Mesenchymal stem cell (in vitro differentiated cells and primary cell): ENCODE measurements around the gene HLA-F.

ENCODE experiments used
- DNase-seq: peaks from one replicate; pipeline ENCODE4 v3.0.0-alpha.2; 2013
- H2AFZ ChIP-seq: one replicate; pipeline ENCODE4 v1.6.1; 2013; ENCODE audit warnings: low read depth, mild to moderate bottlenecking, control low read depth, inconsistent platforms, low read length, moderate library complexity
- H2AK5ac ChIP-seq: 2 replicates; pipeline ENCODE4 v1.6.1; 2013; ENCODE audit warnings: low read length, moderate library complexity, mild to moderate bottlenecking, inconsistent platforms; ENCODE audit not compliant: severe bottlenecking
- H2BK120ac ChIP-seq: one replicate; pipeline ENCODE4 v1.6.1; 2013; ENCODE audit warnings: low read depth, mild to moderate bottlenecking, inconsistent platforms, low read length, moderate library complexity
- H2BK12ac ChIP-seq, 2 experiments: one replicate each; pipeline ENCODE4 v1.6.1; 2013; ENCODE audit warnings: inconsistent platforms in 2 of 2, low read length in 2 of 2, mild to moderate bottlenecking in 2 of 2, moderate library complexity in 2 of 2, control low read depth in 1 of 2
- H2BK15ac ChIP-seq: one replicate; pipeline ENCODE4 v1.6.1; 2013; ENCODE audit warnings: mild to moderate bottlenecking, low read depth, inconsistent platforms; ENCODE audit not compliant: poor library complexity, severe bottlenecking
- H2BK5ac ChIP-seq: 2 replicates; pipeline ENCODE4 v1.6.1; 2013; ENCODE audit warnings: low read depth, mild to moderate bottlenecking, low read length, control low read depth, inconsistent platforms; ENCODE audit not compliant: poor library complexity, severe bottlenecking
- H3K14ac ChIP-seq, 2 experiments: one replicate each; pipeline ENCODE4 v1.6.1; 2013; ENCODE audit warnings: inconsistent platforms in 2 of 2, low read length in 2 of 2, control low read depth in 1 of 2, mild to moderate bottlenecking in 1 of 2, moderate library complexity in 1 of 2
- H3K18ac ChIP-seq, 2 experiments: one replicate each; pipeline ENCODE4 v1.6.1; 2013; ENCODE audit warnings: inconsistent platforms in 2 of 2, low read length in 2 of 2, control low read depth in 1 of 2, low read depth in 1 of 2, mild to moderate bottlenecking in 1 of 2
- H3K23ac ChIP-seq, 2 experiments: one replicate each; pipeline ENCODE4 v1.6.1; 2013; ENCODE audit warnings: inconsistent platforms in 2 of 2, low read length in 2 of 2, mild to moderate bottlenecking in 2 of 2, moderate library complexity in 2 of 2, control low read depth in 1 of 2
- H3K27ac ChIP-seq: 2 replicates; pipeline ENCODE4 v1.5.1; 2013; ENCODE audit warnings: mild to moderate bottlenecking, moderate library complexity, low read length, control low read depth, inconsistent platforms; ENCODE audit not compliant: poor library complexity, severe bottlenecking
- H3K27me3 ChIP-seq, 2 experiments: 2 replicates each; pipeline versions ENCODE4 v1.6.1 to v1.7.0; 2013; ENCODE audit warnings: low read length in 2 of 2, mild to moderate bottlenecking in 2 of 2, moderate library complexity in 2 of 2, control low read depth in 1 of 2, inconsistent platforms in 1 of 2; ENCODE audit not compliant: control insufficient read depth in 1 of 2, insufficient read depth in 1 of 2
- H3K36me3 ChIP-seq, 2 experiments: 2 replicates each; pipeline versions ENCODE4 v1.6.1 to v1.7.0; 2013; ENCODE audit warnings: low read length in 2 of 2, control low read depth in 1 of 2, inconsistent platforms in 1 of 2, low read depth in 1 of 2, mild to moderate bottlenecking in 1 of 2; ENCODE audit not compliant: insufficient read depth in 2 of 2, control insufficient read depth in 1 of 2
- H3K4ac ChIP-seq, 2 experiments: one replicate each; pipeline ENCODE4 v1.6.1; 2013; ENCODE audit warnings: inconsistent platforms in 2 of 2, low read length in 2 of 2, mild to moderate bottlenecking in 2 of 2, moderate library complexity in 2 of 2, control low read depth in 1 of 2, low read depth in 1 of 2
- H3K4me1 ChIP-seq: 2 replicates; pipeline ENCODE4 v1.6.1; 2013; ENCODE audit warnings: low read depth, low read length, control low read depth; ENCODE audit not compliant: control insufficient read depth, insufficient read depth
- H3K4me2 ChIP-seq: 2 replicates; pipeline ENCODE4 v1.6.1; 2013; ENCODE audit warnings: low read length, mild to moderate bottlenecking, inconsistent platforms; ENCODE audit not compliant: poor library complexity, severe bottlenecking
- H3K4me3 ChIP-seq, 2 experiments: 2 replicates each; pipeline versions ENCODE4 v1.5.1 to v1.7.0; 2013; ENCODE audit warnings: low read length in 2 of 2, mild to moderate bottlenecking in 2 of 2, control low read depth in 1 of 2, low read depth in 1 of 2; ENCODE audit not compliant: insufficient read depth in 1 of 2
- H3K79me1 ChIP-seq: replicated peaks from 2 replicates; pipeline ENCODE4 v1.6.1; 2013; ENCODE audit warnings: mild to moderate bottlenecking, control low read depth, low read length, inconsistent platforms; ENCODE audit not compliant: poor library complexity, severe bottlenecking
- H3K9ac ChIP-seq: 2 replicates; pipeline ENCODE4 v1.7.0; 2013; ENCODE audit warnings: mild to moderate bottlenecking, low read length, moderate library complexity
- H3K9me3 ChIP-seq: 2 replicates; pipeline ENCODE4 v1.7.0; 2013; ENCODE audit warnings: mild to moderate bottlenecking, low read length; ENCODE audit not compliant: control insufficient read depth
- H4K8ac ChIP-seq: one replicate; pipeline ENCODE4 v1.6.1; 2013; ENCODE audit warnings: inconsistent platforms, mild to moderate bottlenecking, low read length, moderate library complexity
- H4K91ac ChIP-seq: one replicate; pipeline ENCODE4 v1.6.1; 2013; ENCODE audit warnings: mild to moderate bottlenecking, low read length, inconsistent platforms
- WGBS: methylation state at CpG from one replicate; pipeline ENCODE4 v1.1.7; 2013; ENCODE audit warnings: mixed read lengths; 5-methylcytosine and 5-hydroxymethylcytosine counted together

HLA-F gene

GRCh38 chr6:29755295-29755871, 32.1 kb downstream of the HLA-F start:
- no peak overlapping the region for H3K4ac ChIP-seq
- WGBS, result 82% methylated on average over 21 of the region's 23 CpGs

GRCh38 chr6:29757282-29757681, 34.0 kb downstream of the HLA-F start:
- Histone ChIP-seq H3K14ac (no peak overlapping the region), H2BK15ac (no peak overlapping the region), H3K9ac (no peak overlapping the region), H2BK5ac (no peak overlapping the region), H2AFZ (no peak overlapping the region), H3K79me1 (no peaks in the 10 kb centered on the region), H3K36me3 (no peaks in the 10 kb centered on the region), H4K91ac (no peak overlapping the region), H3K27ac (no peak overlapping the region), H4K8ac (no peak overlapping the region), H3K4me3 (no peak overlapping the region), H2BK120ac (no peak overlapping the region), H3K27me3 (peaks cover 18 to 20% of the 10 kb centered on the region in 2 experiments), H3K4me1 (peaks cover 2% of the 10 kb centered on the region), H3K4me2 (no peak overlapping the region), H2AK5ac (no peak overlapping the region), H2BK12ac (no peak overlapping the region), H3K4ac (no peak overlapping the region), H3K18ac (no peak overlapping the region), H3K23ac (no peak overlapping the region), H3K9me3 (no peaks in the 10 kb centered on the region)
- no peak for DNase-seq
- 85% methylated on average over 2 of the region's 2 CpGs for WGBS

More at GRCh38 chr6:29755295-29755871, 32.1 kb downstream of the HLA-F start:
- H3K27me3 ChIP-seq, result peaks cover 18 to 20% of the 10 kb centered on the region in 2 experiments
- no peak for DNase-seq
- no peak overlapping the region for H3K14ac ChIP-seq
- H3K4me3 ChIP-seq, result no peak overlapping the region
- no peak overlapping the region for H4K91ac ChIP-seq
- no peak overlapping the region for H2BK12ac ChIP-seq
- H3K36me3 ChIP-seq, result no peaks in the 10 kb centered on the region
- H3K4me1 ChIP-seq, result peaks cover 3% of the 10 kb centered on the region
- H2BK5ac ChIP-seq, result no peak overlapping the region
- no peak overlapping the region for H2BK120ac ChIP-seq
- no peak overlapping the region for H3K27ac ChIP-seq
- no peak overlapping the region for H2BK15ac ChIP-seq
- no peak overlapping the region for H3K9ac ChIP-seq
- H3K4me2 ChIP-seq, result no peak overlapping the region
- no peak overlapping the region for H4K8ac ChIP-seq
- no peak overlapping the region for H2AFZ ChIP-seq
- no peaks in the 10 kb centered on the region for H3K79me1 ChIP-seq
- H3K18ac ChIP-seq, result no peak overlapping the region
- no peak overlapping the region for H3K23ac ChIP-seq
- no peaks in the 10 kb centered on the region for H3K9me3 ChIP-seq
- H2AK5ac ChIP-seq, result no peak overlapping the region

GRCh38 chr6:29757701-29758293, 34.6 kb downstream of the HLA-F start:
- no peak overlapping the region for H3K14ac ChIP-seq
- no peak overlapping the region for H4K8ac ChIP-seq
- no peak overlapping the region for H3K27ac ChIP-seq
- H4K91ac ChIP-seq, result no peak overlapping the region
- no peaks in the 10 kb centered on the region for H3K36me3 ChIP-seq
- H3K4me3 ChIP-seq, result no peak overlapping the region
- peaks cover 18 to 20% of the 10 kb centered on the region in 2 experiments for H3K27me3 ChIP-seq
- no peak overlapping the region for H3K4me2 ChIP-seq
- no peak overlapping the region for H2BK12ac ChIP-seq
- WGBS, result 36% methylated on average over 1 of the region's 2 CpGs
- H3K9me3 ChIP-seq, result no peaks in the 10 kb centered on the region
- H2BK15ac ChIP-seq, result no peak overlapping the region
- H2AK5ac ChIP-seq, result no peak overlapping the region
- no peak overlapping the region for H2BK120ac ChIP-seq
- no peak overlapping the region for H3K4ac ChIP-seq
- no peak overlapping the region for H3K9ac ChIP-seq
- H2AFZ ChIP-seq, result no peak overlapping the region
- no peak overlapping the region for H3K23ac ChIP-seq
- no peaks in the 10 kb centered on the region for H3K79me1 ChIP-seq
- no peak overlapping the region for H3K18ac ChIP-seq
- no peak overlapping the region for H2BK5ac ChIP-seq
- H3K4me1 ChIP-seq, result peaks cover 4% of the 10 kb centered on the region
- no peak for DNase-seq

- no peak overlapping the region for H3K4me3 ChIP-seq
- no peak overlapping the region for H3K14ac ChIP-seq
- H4K91ac ChIP-seq, result no peak overlapping the region
- no peak overlapping the region for H3K18ac ChIP-seq
- no peaks in the 10 kb centered on the region for H3K36me3 ChIP-seq
- H3K27ac ChIP-seq, result no peak overlapping the region
- H2BK15ac ChIP-seq, result no peak overlapping the region
- no peaks in the 10 kb centered on the region for H3K79me1 ChIP-seq
- no peak overlapping the region for H3K4me2 ChIP-seq
- 59% methylated on average over 2 of the region's 2 CpGs for WGBS
- no peak overlapping the region for H2BK12ac ChIP-seq
- H2AK5ac ChIP-seq, result no peak overlapping the region
- no peak overlapping the region for H4K8ac ChIP-seq
- no peak overlapping the region for H2AFZ ChIP-seq
- peaks cover 12% of the 10 kb centered on the region for H3K4me1 ChIP-seq
- no peak for DNase-seq
- no peak overlapping the region for H3K4ac ChIP-seq
- H3K23ac ChIP-seq, result no peak overlapping the region
- peaks cover 18 to 20% of the 10 kb centered on the region in 2 experiments for H3K27me3 ChIP-seq
- H2BK5ac ChIP-seq, result no peak overlapping the region
- no peak overlapping the region for H3K9ac ChIP-seq
- H3K9me3 ChIP-seq, result no peaks in the 10 kb centered on the region
- H2BK120ac ChIP-seq, result no peak overlapping the region
Observed at GRCh38 chr6:29758761-29759160, 35.5 kb downstream of the HLA-F start.
